GM12878 (cell line): ENCODE data around the gene DENND1B. TPM values are rescaled to one million over a fixed set of nuclear protein-coding genes. Genes with fewer than 3 reads are reported as not detected.

Experiments used
- ATAC-seq: fragments of 200-7000 bp; cut with Tn5 transposase; 3 replicates; pipeline ENCODE4 v1.9.1; 2020; ENCODE audit warnings: mild to moderate bottlenecking, moderate library complexity
- BruUV-seq: library from RNA; stranded (reverse); fragments of 400-500 nt; replicated peaks from 2 replicates; lab custom pipeline; 2021; lab: Mats Ljungman, UMichigan
- CTCF ChIA-PET: fragments of 300-600 bp; sonication (Branson Sonifier 250); formaldehyde crosslinking; extraction: SDS; loops from one replicate; lab custom pipeline; 2021; ENCODE audit warnings: inconsistent platforms; lab: Yijun Ruan, JAX
- POLR2A ChIA-PET: fragments of 350-600 bp; formaldehyde crosslinking; extraction: SDS; loops from one replicate; lab custom pipeline; 2021; ENCODE audit warnings: inconsistent platforms; lab: Charles Lee
- RAD21 ChIA-PET: fragments of 300-600 bp; sonication (Branson Sonifier 250); formaldehyde crosslinking; loops from one replicate; lab custom pipeline; 2023; ENCODE audit warnings: antibody characterized with exemption; ENCODE audit not compliant: unreplicated experiment; lab: Charles Lee
- SMC1A ChIA-PET: fragments of 300-600 bp; sonication (Branson Sonifier 250); formaldehyde crosslinking; loops from one replicate; lab custom pipeline; 2023; ENCODE audit not compliant: unreplicated experiment, uncharacterized antibody; lab: Charles Lee
- DNase-seq: peaks from one replicate; pipeline ENCODE4 v3.0.0-alpha.2; 2011; ENCODE audit warnings: low read depth, low spot score
- FAIRE-seq: peaks from 3 replicates; lab custom pipeline; 2011; peaks lifted over from hg19 to GRCh38; lab: Jason Lieb, UNC
- H2AFZ ChIP-seq: 2 replicates; pipeline ENCODE4 v1.6.0; 2011; ENCODE audit warnings: low read depth, low read length, control low read depth; ENCODE audit not compliant: control insufficient read depth
- H3K27ac ChIP-seq: 2 replicates; pipeline ENCODE4 v1.5.1; 2011; ENCODE audit warnings: control low read depth; ENCODE audit not compliant: control insufficient read depth, insufficient read depth
- H3K27me3 ChIP-seq, 2 experiments: replicated peaks in 1 of 2; 2 replicates each; pipeline versions ENCODE4 v1.6.0 to v1.6.1; 2011; ENCODE audit warnings: low read length in 1 of 2; ENCODE audit not compliant: control insufficient read depth in 2 of 2, insufficient read depth in 2 of 2
- H3K36me3 ChIP-seq, 2 experiments: 2 replicates each; pipeline ENCODE4 v1.5.1; 2011; ENCODE audit warnings: low read length in 1 of 2; ENCODE audit not compliant: control insufficient read depth in 2 of 2, insufficient read depth in 2 of 2
- H3K4me1 ChIP-seq: 2 replicates; pipeline ENCODE4 v1.6.1; 2011; ENCODE audit warnings: mild to moderate bottlenecking, low read length, moderate library complexity, mixed read lengths; ENCODE audit not compliant: control insufficient read depth, insufficient read depth
- H3K4me2 ChIP-seq: 2 replicates; pipeline ENCODE4 v1.6.0; 2011; ENCODE audit warnings: control low read depth; ENCODE audit not compliant: control insufficient read depth, insufficient read depth
- H3K4me3 ChIP-seq: fragments of 200-600 bp; sonication (generic); 2 replicates; pipeline ENCODE4 v1.5.1; 2016
- H3K79me2 ChIP-seq: 2 replicates; pipeline ENCODE4 v1.6.0; 2011; ENCODE audit warnings: low read length; ENCODE audit not compliant: control insufficient read depth, insufficient read depth
- H3K9ac ChIP-seq: 2 replicates; pipeline ENCODE4 v1.8.0; 2011; ENCODE audit warnings: low read length, control low read depth, mixed read lengths; ENCODE audit not compliant: control insufficient read depth, insufficient read depth
- H3K9me3 ChIP-seq: replicated peaks from 3 replicates; pipeline ENCODE4 v1.5.1; 2011; ENCODE audit warnings: mild to moderate bottlenecking, low read length; ENCODE audit not compliant: control insufficient read depth, insufficient read depth
- H4K20me1 ChIP-seq: 2 replicates; pipeline ENCODE4 v1.6.0; 2011; ENCODE audit not compliant: control insufficient read depth, insufficient read depth
- ASH2L ChIP-seq: fragments of 300-600, 200-600 bp; sonication (generic); IDR thresholded peaks from 2 replicates; pipeline ENCODE4 v1.6.1; 2017; ENCODE audit warnings: low read depth, mild to moderate bottlenecking, borderline replicate concordance
- BHLHE40 ChIP-seq, 2 experiments: fragments of 450-650 bp in 1 of 2; IDR thresholded peaks; 2 replicates each; pipeline ENCODE4 v1.6.1; 2011 to 2017; ENCODE audit warnings: low read depth in 2 of 2, borderline replicate concordance in 1 of 2, improper control_type of control experiment in 1 of 2, low read length in 1 of 2, mild to moderate bottlenecking in 1 of 2
- FOXK2 ChIP-seq: fragments of 450-650 bp; IDR thresholded peaks from 2 replicates; pipeline ENCODE4 v1.6.1; 2017; ENCODE audit warnings: mild to moderate bottlenecking, moderate library complexity
- MEF2B ChIP-seq: fragments of 450-650 bp; IDR thresholded peaks from 2 replicates; pipeline ENCODE4 v1.6.1; 2018; ENCODE audit warnings: mild to moderate bottlenecking, moderate library complexity; ENCODE audit not compliant: partially characterized antibody, poor library complexity, severe bottlenecking
- NKRF ChIP-seq: fragments of 450-650 bp; conservative IDR thresholded peaks from 2 replicates; pipeline ENCODE4 v1.6.1; 2017; ENCODE audit warnings: mild to moderate bottlenecking, moderate library complexity
- RAD21 ChIP-seq: IDR thresholded peaks from 2 replicates; pipeline ENCODE4 v1.6.1; 2011; ENCODE audit warnings: mild to moderate bottlenecking, low read depth, low read length, moderate library complexity; ENCODE audit not compliant: insufficient read depth
- REST ChIP-seq: IDR thresholded peaks from 2 replicates; pipeline ENCODE4 v1.6.1; 2012; ENCODE audit warnings: mild to moderate bottlenecking, low read depth, low read length
- SMARCA5 ChIP-seq: fragments of 450-650 bp; IDR thresholded peaks from 2 replicates; pipeline ENCODE4 v1.6.1; 2017; ENCODE audit warnings: mild to moderate bottlenecking
- SMC3 ChIP-seq: IDR thresholded peaks from 2 replicates; pipeline ENCODE4 v1.6.1; 2011; ENCODE audit warnings: low read length, improper control_type of control experiment, borderline replicate concordance
- USF2 ChIP-seq: IDR thresholded peaks from 2 replicates; pipeline ENCODE4 v1.6.1; 2011; ENCODE audit warnings: low read depth, low read length, improper control_type of control experiment, borderline replicate concordance
- YBX1 ChIP-seq: fragments of 450-650 bp; IDR thresholded peaks from 2 replicates; pipeline ENCODE4 v1.6.1; 2016; ENCODE audit warnings: antibody characterized with exemption
- ZNF217 ChIP-seq: fragments of 450-650 bp; IDR thresholded peaks from 2 replicates; pipeline ENCODE4 v1.6.1; 2017; ENCODE audit warnings: antibody characterized with exemption, mild to moderate bottlenecking
- ZNF384 ChIP-seq: IDR thresholded peaks from 2 replicates; pipeline ENCODE4 v1.6.1; 2012; ENCODE audit warnings: low read depth, mild to moderate bottlenecking, low read length, improper control_type of control experiment, borderline replicate concordance
- WGBS: methylation state at CpG from one replicate; pipeline ENCODE4 v1.1.6; 2016; ENCODE audit warnings: low lambda C conversion rate; ENCODE audit not compliant: insufficient replicate concordance, insufficient coverage; ENCODE audit errors: missing lambda C conversion rate; 5-methylcytosine and 5-hydroxymethylcytosine counted together
- in situ Hi-C: fragments of 300-500 bp; cut with MboI; formaldehyde crosslinking; loops from 9 replicates; pipeline ENCODE4 v1.14.3; 2018; ENCODE audit warnings: mixed read lengths
- intact Hi-C: fragments of 100-400 bp; cut with micrococcal nuclease; formaldehyde crosslinking; loops from one replicate; pipeline ENCODE4 v1.14.2; 2022; ENCODE audit not compliant: unreplicated experiment
- polyA plus RNA-seq, 11 experiments: library from polyadenylated mRNA; depleted of rRNA in 4 of 11; unstranded in 6 of 11; stranded (reverse) in 5 of 11; fragments of >200 nt; fragmentation: Nextera tagmentation in 4 of 11; fragmentation: Illumina TruSeq in 1 of 11; extraction: Ambion mirVana in 4 of 11; extraction: Trizol in 1 of 11; gene quantifications; 1 replicate in 1 of 11; 2 replicates in 10 of 11; pipeline versions ENCODE4 v1.2.1 to v1.2.3, GENCODE V29; 2011 to 2016; ENCODE audit warnings: inconsistent platforms in 2 of 11, missing spikeins in 2 of 11, low read depth in 1 of 11
- total RNA-seq, 4 experiments: library from RNA; depleted of rRNA in 3 of 4; stranded (reverse); fragments of >200 nt in 3 of 4; fragmentation: Illumina TruSeq in 1 of 4; extraction: Trizol in 1 of 4; gene quantifications; 2 replicates each; pipeline versions ENCODE4 v1.2.1 to v1.2.3, GENCODE V29; 2013 to 2021

Gene DENND1B
- total and polyA plus RNA-seq, 10 of the 15 experiments (the other 5 are each of a cell fraction or from before 2014, with no cell fraction given) = 1.7 to 10.7 (median 8.0) TPM

- H2AFZ ChIP-seq = no peak overlapping the region
- in situ Hi-C loops = no loop called here
- DNase-seq (no peak), ATAC-seq (no peak), FAIRE-seq (no peak)
- ChIA-PET CTCF (interaction anchor here (0.6 kb wide), 1 partner anchor 23 kb away, joined by 3 read pairs; no protein-coding TSS in a partner anchor), SMC1A (no interaction called here), RAD21 (no interaction called here), POLR2A (no interaction called here)
- no peak overlapping the region for H3K27ac ChIP-seq
- no peak overlapping the region for H3K9ac ChIP-seq
- H3K9me3 ChIP-seq = no peaks in the 10 kb centered on the region
- no peaks in the 10 kb centered on the region for H3K27me3 ChIP-seq
- no peak overlapping the region for H3K4me2 ChIP-seq
- H4K20me1 ChIP-seq = no peaks in the 10 kb centered on the region
- intact Hi-C loops = no loop called here
- H3K36me3 ChIP-seq = no peaks in the 10 kb centered on the region
- no TSS peak for BruUV-seq
- no peak overlapping the region for H3K4me3 ChIP-seq
- 40% methylated on average over 2 of the region's 2 CpGs for WGBS
- no peaks in the 10 kb centered on the region for H3K4me1 ChIP-seq
- no peaks in the 10 kb centered on the region for H3K79me2 ChIP-seq
- TF ChIP-seq SMARCA5 = no peak
- no peak for TF ChIP-seq REST
- no peak for TF ChIP-seq MEF2B
- no peak for TF ChIP-seq NKRF
- TF ChIP-seq FOXK2 = no peak
- TF ChIP-seq ZNF384 = no peak
- TF ChIP-seq BHLHE40 (IDR thresholded peaks at IDR 0.05; ENCODE audit: borderline replicate concordance in 1 of 2, low read depth in 2 of 2, low read length in 1 of 2) = no peak
- no peak for TF ChIP-seq ASH2L
- no peak for TF ChIP-seq YBX1
- TF ChIP-seq USF2 = no peak
- no peak for TF ChIP-seq RAD21
- TF ChIP-seq ZNF217 = no peak
- TF ChIP-seq SMC3 = no peak
Observed at GRCh38 chr1:197673292-197673691, 102.0 kb downstream of the DENND1B start.
